HG02884 (cell line): ENCODE data around the gene HINT1.
"Not testable (repeated sequence)": the region's sequence is repeated elsewhere in the genome, so short reads cannot be mapped to it uniquely, and the experiment has no call there.

Experiments
- ATAC-seq: cut with Tn5 transposase; IDR thresholded peaks from one replicate; pipeline ENCODE4 v1.9.1; 2021; ENCODE audit warnings: mild to moderate bottlenecking, moderate library complexity; ENCODE audit not compliant: unreplicated experiment

The HINT1 gene

DNA sequence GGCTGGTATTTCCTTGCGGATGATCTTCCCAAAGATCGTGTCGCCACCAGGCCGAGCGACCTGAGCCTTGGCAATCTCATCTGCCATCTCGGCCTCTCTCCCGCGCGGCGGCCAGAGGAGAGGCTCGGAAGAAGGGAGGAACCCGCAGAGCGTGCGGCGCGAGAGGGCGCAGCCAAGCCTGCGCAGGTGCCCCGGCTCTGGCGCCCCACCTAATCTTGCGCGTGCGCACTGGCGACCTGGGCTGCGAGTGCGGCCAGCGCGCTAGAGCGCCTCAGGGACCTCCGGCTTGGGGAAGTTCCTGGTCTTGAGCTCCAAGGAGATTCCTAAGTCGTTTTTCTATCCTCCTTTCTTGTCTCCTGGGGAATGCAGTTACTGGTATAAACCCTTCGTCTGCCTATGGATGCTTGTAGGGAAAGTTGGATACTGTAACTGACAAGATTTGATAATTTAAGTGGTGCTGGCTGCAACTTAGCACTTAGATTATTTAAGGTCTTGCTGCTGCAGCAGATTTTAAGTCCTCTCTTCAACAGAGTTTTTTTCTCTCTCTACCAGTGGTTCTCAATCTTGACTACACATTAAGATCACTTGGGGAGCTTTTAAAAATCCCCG, at the start of gene HINT1:
HINT1 (minus strand) TSS at position 138 of the 609 bp plus-strand sequence; CDS start at position 87, 51 bp downstream.
- peak; percentile 84 for ATAC-seq

- ATAC-seq, result no peak
Observed at GRCh38 chr5:131214609-131215227, 49.7 kb upstream of the HINT1 start.

GRCh38 chr5:131212471-131213021, 47.5 kb upstream of the HINT1 start:
- peak; percentile 20 for ATAC-seq

GRCh38 chr5:131211669-131212068, 46.6 kb upstream of the HINT1 start:
- ATAC-seq, result no peak

GRCh38 chr5:131210151-131210510, 45.1 kb upstream of the HINT1 start:
- no peak for ATAC-seq

DNA sequence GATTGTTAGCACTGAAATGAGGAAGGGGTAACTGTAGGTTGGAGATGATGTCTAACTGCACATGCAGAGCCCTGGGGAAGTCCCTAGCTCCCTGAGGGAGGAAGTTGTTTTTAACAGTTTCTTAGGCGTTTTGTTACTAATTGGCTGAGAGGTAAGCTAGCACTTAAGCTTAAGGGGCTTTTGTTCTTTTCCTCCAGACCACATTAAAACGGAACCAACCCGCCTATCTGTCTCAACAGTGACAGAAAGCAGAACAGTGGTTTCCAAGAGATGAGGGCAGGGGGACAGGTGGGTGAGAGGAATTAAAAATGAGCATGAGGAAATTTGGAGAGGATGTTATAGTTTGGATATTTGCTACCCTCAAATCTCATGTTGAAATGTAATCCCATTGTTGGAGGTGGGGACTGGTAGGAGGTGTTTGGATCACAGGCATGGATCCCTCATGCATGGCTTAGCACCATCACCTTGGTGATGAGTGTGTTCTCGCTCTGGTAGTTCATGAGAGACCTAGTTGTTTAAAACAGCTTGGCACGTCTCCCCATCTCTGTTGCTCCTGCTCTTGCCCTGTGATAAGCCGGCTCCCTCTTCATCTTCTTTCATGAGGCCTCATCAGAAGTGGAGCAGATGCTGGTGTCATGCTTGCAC, 44.6 kb upstream of the HINT1 start:
- peak; percentile 87 for ATAC-seq

DNA sequence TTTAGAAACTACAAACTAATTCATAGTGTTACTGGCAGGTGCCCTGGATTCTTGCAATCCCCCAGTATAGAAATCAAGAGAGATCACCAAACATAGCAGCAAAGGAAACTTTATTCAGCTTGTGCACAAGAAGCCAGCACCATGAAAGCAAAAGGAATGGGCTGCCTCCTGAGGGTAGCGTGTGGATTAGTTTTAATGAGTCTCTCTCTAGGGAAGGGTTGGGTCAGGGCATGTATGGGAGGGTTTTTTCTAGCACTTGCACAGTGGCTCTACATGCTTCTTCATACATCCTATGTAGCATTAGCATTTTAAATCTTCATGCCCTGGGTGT, 44.1 kb upstream of the HINT1 start:
- ATAC-seq, result no peak

- ATAC-seq, result no peak
Observed at GRCh38 chr5:131206772-131207171, 41.7 kb upstream of the HINT1 start.

DNA sequence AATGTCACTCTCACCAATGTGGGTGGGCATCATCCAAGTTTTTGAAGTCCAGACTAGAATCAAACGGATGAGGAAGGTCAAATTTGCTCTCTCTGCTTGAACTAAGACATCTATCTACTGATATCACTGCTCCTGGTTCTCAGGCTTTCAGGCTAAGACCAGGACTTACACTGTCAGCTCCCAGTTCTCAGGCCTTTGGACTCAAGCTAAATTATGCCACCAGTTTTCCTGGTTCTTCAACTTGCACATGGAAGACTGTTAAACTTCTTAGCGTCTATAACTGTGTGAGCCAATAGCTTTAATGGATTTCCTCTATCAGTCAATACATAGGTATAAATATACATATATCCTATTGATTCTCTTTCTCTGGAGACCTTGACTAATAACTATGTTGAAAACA, 41.0 kb upstream of the HINT1 start:
- no peak for ATAC-seq

GRCh38 chr5:131204964-131205363, 39.9 kb upstream of the HINT1 start:
- no peak for ATAC-seq

DNA sequence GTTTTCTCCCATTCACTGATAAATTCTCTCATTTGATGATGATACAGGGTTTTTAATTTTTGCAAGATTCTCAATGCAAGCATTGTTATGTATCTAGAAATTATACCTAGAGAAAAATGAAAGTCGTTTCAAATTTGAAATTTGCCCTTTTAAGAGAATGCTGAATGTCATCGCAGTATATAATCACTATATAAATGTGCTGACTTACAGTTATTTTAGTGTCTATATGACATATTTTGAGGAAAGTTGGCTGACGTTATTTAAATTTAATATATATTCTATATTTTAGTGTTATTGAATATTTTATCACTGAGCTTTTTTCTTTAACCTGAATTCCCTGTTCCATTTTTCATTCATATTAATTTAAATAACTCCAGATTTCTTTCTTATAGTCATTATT, 35.5 kb upstream of the HINT1 start:
- no peak for ATAC-seq

DNA sequence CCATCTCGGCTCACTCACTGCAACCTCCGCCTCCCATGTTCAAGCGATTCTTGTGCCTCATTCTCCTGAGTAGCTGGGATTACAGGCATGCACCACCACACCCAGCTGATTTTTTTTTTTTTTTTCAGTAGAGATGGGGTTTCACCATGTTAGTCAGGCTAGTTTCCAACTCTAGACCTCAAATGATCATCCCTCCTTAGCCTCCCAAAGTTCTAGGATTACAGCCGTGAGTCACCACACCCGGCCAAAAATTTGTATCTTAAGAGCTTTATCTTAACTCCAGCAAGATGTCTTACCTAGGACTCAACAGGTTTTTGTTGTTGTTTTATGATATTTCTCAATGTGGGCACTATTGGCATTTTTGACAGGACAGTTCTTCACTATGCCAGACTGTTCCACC, 33.6 kb upstream of the HINT1 start:
- no peak for ATAC-seq

DNA sequence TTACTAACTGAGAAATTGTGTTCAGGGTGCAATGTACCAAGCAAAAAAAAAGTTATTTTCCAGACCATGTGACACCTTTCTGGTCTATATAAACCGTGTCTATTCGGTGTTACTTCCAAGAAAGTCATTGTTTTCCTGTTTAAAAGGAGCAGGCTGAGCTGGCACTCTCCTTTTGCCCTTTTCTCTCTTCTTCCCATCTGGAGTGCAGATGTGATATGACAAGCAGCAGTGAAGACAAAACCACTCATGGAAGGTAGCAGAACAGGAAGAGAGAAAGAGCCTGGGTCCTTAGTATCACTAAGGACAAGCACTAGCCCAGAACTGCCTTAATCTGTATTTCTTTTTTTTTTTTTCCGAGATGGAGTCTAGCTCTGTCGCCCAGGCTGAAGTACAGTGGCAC, 31.3 kb upstream of the HINT1 start:
- ATAC-seq, result no peak

- no peak for ATAC-seq
Observed at GRCh38 chr5:131195696-131196095, 30.6 kb upstream of the HINT1 start.

- no peak for ATAC-seq
Observed at GRCh38 chr5:131194725-131195124, 29.7 kb upstream of the HINT1 start.

- ATAC-seq, result not testable (repeated sequence)
Observed at GRCh38 chr5:131193897-131194296, 28.8 kb upstream of the HINT1 start.

- ATAC-seq, result no peak
Observed at GRCh38 chr5:131193106-131193505, 28.1 kb upstream of the HINT1 start.

DNA sequence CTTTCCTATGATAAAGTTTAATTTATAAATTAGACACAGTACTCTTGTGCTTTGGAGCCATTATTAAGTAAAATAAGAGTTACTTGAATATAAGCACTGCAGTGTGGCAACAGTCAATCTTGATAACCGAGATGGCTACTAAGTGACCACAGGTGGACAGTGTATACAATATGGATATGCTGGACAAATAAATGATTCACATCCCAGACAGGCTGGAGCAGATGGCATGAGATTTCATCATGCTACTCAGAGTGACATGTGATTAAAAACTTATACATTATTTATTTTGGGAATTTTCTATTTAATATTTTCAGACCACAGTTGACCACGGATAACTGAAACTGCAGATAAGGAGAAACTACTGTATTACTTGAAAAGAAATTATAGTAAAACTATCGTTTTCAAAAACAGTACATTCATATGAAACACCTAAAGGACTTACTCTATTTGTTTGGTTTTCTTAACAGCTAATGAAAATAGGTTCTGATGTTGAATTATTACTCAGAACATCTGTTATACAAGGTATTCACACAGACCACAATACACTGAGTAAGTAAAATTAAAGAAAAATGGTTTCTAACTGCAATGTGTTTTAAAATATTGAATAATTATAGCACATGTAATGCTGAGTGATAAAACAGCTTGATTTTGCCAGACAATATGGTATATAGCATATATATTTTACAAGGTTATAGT, 21.7 kb upstream of the HINT1 start:
- no peak for ATAC-seq

DNA sequence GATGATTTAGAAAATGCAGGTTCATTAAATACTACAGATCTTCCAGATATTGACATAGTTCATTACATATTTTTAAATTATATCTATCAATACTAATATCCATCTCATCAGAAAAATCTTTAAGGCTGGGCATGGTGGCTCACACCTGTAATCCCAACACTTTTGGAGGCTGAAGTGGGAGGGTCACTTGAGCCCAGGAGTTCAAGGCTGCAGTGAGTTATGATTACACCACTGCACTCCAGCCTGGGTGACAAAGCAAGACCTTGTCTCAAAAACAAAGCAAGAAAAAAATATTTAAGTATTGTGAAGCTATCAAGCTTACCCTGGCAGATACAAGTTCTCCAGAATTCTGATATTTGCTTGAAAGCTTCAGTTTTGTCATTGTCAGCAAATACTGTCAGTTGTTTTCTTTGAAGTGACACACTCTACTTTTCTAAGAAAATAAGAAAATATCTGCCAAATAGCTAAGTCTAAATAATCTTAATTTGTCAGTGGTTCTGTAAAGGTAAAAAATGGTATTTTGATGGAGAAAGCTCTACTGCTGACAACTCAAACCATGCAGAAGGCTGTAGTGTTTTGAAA, 20.6 kb upstream of the HINT1 start:
- ATAC-seq, result no peak

DNA sequence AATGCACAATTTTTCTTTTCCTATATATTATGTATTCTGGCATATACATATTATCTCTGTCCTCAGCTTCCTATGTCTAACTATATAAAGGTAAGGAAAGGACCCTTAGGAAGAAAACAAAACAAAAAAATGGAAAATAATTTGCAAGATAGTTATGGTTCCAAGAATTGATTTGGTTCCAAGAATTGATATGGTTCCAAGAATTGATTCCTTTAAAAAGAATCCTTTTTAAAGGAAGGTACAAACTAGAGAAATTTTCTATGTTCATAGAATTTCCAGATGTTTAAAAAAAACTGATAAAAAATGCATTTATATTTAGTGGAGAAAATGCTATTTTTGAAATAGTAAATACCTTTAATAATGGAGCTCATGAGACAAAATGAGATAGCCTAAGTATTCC, 17.8 kb upstream of the HINT1 start:
- ATAC-seq, result no peak

- ATAC-seq, result no peak
Observed at GRCh38 chr5:131180407-131180806, 15.4 kb upstream of the HINT1 start.
